ENCODE results near the gene SIX2. TPM values are rescaled to one million over a fixed set of nuclear protein-coding genes. Genes with fewer than 3 reads are reported as not detected.

The SIX2 gene
- total RNA-seq, 1 donor from 2014 or later = 16.7 TPM

GRCh38 chr2:44979581-44979980 is 29.7 kb downstream of the SIX2 start:
- no peaks in the 10 kb centered on the region for H3K9me3 ChIP-seq
- TF ChIP-seq POLR2A (IDR thresholded peaks at IDR 0.05) = no peak
- TF ChIP-seq CTCF (IDR thresholded peaks at IDR 0.05) = no peak
- no peak for TF ChIP-seq POLR2AphosphoS5 (IDR thresholded peaks at IDR 0.05; ENCODE audit: insufficient read depth in 1 of 2, low read depth in 1 of 2)
- no peak for DNase-seq (ENCODE audit: extremely low spot score in 2 of 2)
- no peak overlapping the region for H3K27ac ChIP-seq
- no peaks in the 10 kb centered on the region for H3K36me3 ChIP-seq
- H3K27me3 ChIP-seq = no peaks in the 10 kb centered on the region
- H3K4me1 ChIP-seq = peaks cover 8% of the 10 kb centered on the region
- intact Hi-C loops (cut with DNase I) = no loop called here
- H3K4me3 ChIP-seq = no peak overlapping the region

- Histone ChIP-seq H3K27me3 (no peaks in the 10 kb centered on the region), H3K9me3 (no peaks in the 10 kb centered on the region), H3K4me3 (no peak overlapping the region), H3K4me1 (no peaks in the 10 kb centered on the region), H3K36me3 (no peaks in the 10 kb centered on the region), H3K27ac (no peak overlapping the region)
- TF ChIP-seq POLR2A (IDR thresholded peaks at IDR 0.05) (no peak), POLR2AphosphoS5 (IDR thresholded peaks at IDR 0.05; ENCODE audit: insufficient read depth in 1 of 2, low read depth in 1 of 2) (no peak), CTCF (IDR thresholded peaks at IDR 0.05) (no peak)
- intact Hi-C loops (cut with DNase I) = no loop called here
- no peak for DNase-seq (ENCODE audit: extremely low spot score in 2 of 2)
Observed at GRCh38 chr2:44975571-44976450, 33.4 kb downstream of the SIX2 start.

- no peaks in the 10 kb centered on the region for H3K4me1 ChIP-seq
- H3K9me3 ChIP-seq = no peaks in the 10 kb centered on the region
- H3K27ac ChIP-seq = no peak overlapping the region
- no peak overlapping the region for H3K4me3 ChIP-seq
- DNase-seq (ENCODE audit: extremely low spot score in 2 of 2) = no peak
- intact Hi-C loops (cut with DNase I) = no loop called here
- TF ChIP-seq POLR2AphosphoS5 (IDR thresholded peaks at IDR 0.05; ENCODE audit: insufficient read depth in 1 of 2, low read depth in 1 of 2) = no peak
- peak in 1 of 3 experiments; percentile 25 for TF ChIP-seq CTCF (IDR thresholded peaks at IDR 0.05)
- no peak for TF ChIP-seq POLR2A (IDR thresholded peaks at IDR 0.05)
- H3K27me3 ChIP-seq = no peaks in the 10 kb centered on the region
- no peaks in the 10 kb centered on the region for H3K36me3 ChIP-seq
Observed at GRCh38 chr2:44974064-44974715, 35.1 kb downstream of the SIX2 start.

- H3K27ac ChIP-seq = no peak overlapping the region
- no peaks in the 10 kb centered on the region for H3K27me3 ChIP-seq
- H3K9me3 ChIP-seq = no peaks in the 10 kb centered on the region
- intact Hi-C loops (cut with DNase I) = no loop called here
- no peaks in the 10 kb centered on the region for H3K4me1 ChIP-seq
- no peak for DNase-seq (ENCODE audit: extremely low spot score in 2 of 2)
- H3K36me3 ChIP-seq = no peaks in the 10 kb centered on the region
- TF ChIP-seq CTCF (IDR thresholded peaks at IDR 0.05) (no peak), POLR2AphosphoS5 (IDR thresholded peaks at IDR 0.05; ENCODE audit: insufficient read depth in 1 of 2, low read depth in 1 of 2) (no peak), POLR2A (IDR thresholded peaks at IDR 0.05) (no peak)
- H3K4me3 ChIP-seq = no peak overlapping the region
Observed at GRCh38 chr2:44972771-44973535, 36.3 kb downstream of the SIX2 start.

All from vagina (tissue), 2 donors.